ENCODE results near the gene MPP2.

Gene MPP2

GRCh38 chr17:43927060-43927864 is 19.9 kb upstream of the MPP2 start:
- Histone ChIP-seq H3K9me3 (replicated peaks; ENCODE audit: low read length) (no peaks in the 10 kb centered on the region), H3K4me3 (ENCODE audit: low read length) (no peak overlapping the region), H3K27me3 (ENCODE audit: control insufficient read depth, insufficient read depth, low read length) (peaks cover 78% of the 10 kb centered on the region), H3K36me3 (ENCODE audit: insufficient read depth, low read length) (no peaks in the 10 kb centered on the region), H3K9ac (ENCODE audit: low read depth, low read length) (no peak overlapping the region), H3K4me1 (ENCODE audit: control insufficient read depth, insufficient read depth, low read length) (peaks cover 4% of the 10 kb centered on the region), H3K4me2 (ENCODE audit: low read length) (peak overlapping the region; percentile 71)

- H3K4me1 ChIP-seq (ENCODE audit: control insufficient read depth, insufficient read depth, low read length): peaks cover 4% of the 10 kb centered on the region
- peaks cover 80% of the 10 kb centered on the region for H3K27me3 ChIP-seq (ENCODE audit: control insufficient read depth, insufficient read depth, low read length)
- no peak overlapping the region for H3K9ac ChIP-seq (ENCODE audit: low read depth, low read length)
- no peak overlapping the region for H3K4me3 ChIP-seq (ENCODE audit: low read length)
- no peak overlapping the region for H3K4me2 ChIP-seq (ENCODE audit: low read length)
- no peaks in the 10 kb centered on the region for H3K9me3 ChIP-seq (replicated peaks; ENCODE audit: low read length)
- no peaks in the 10 kb centered on the region for H3K36me3 ChIP-seq (ENCODE audit: insufficient read depth, low read length)
These were observed 17.2 kb upstream of the MPP2 start for GRCh38 chr17:43924558-43924957.

GRCh38 chr17:43920500-43921095 is 13.3 kb upstream of the MPP2 start:
- H3K4me2 ChIP-seq (ENCODE audit: low read length): no peak overlapping the region

GRCh38 chr17:43918026-43918389 is 10.7 kb upstream of the MPP2 start:
- no peak overlapping the region for H3K4me2 ChIP-seq (ENCODE audit: low read length)
- H3K4me1 ChIP-seq (ENCODE audit: control insufficient read depth, insufficient read depth, low read length): no peaks in the 10 kb centered on the region
- peaks cover 75% of the 10 kb centered on the region for H3K27me3 ChIP-seq (ENCODE audit: control insufficient read depth, insufficient read depth, low read length)
- no peaks in the 10 kb centered on the region for H3K36me3 ChIP-seq (ENCODE audit: insufficient read depth, low read length)
- H3K4me3 ChIP-seq (ENCODE audit: low read length): no peak overlapping the region
- H3K9ac ChIP-seq (ENCODE audit: low read depth, low read length): no peak overlapping the region
- H3K9me3 ChIP-seq (replicated peaks; ENCODE audit: low read length): no peaks in the 10 kb centered on the region

More at GRCh38 chr17:43920500-43921095, 13.3 kb upstream of the MPP2 start:
- Histone ChIP-seq H3K36me3 (ENCODE audit: insufficient read depth, low read length) (no peaks in the 10 kb centered on the region), H3K4me3 (ENCODE audit: low read length) (no peak overlapping the region), H3K27me3 (ENCODE audit: control insufficient read depth, insufficient read depth, low read length) (peaks cover 80% of the 10 kb centered on the region), H3K9ac (ENCODE audit: low read depth, low read length) (no peak overlapping the region), H3K9me3 (replicated peaks; ENCODE audit: low read length) (no peaks in the 10 kb centered on the region), H3K4me1 (ENCODE audit: control insufficient read depth, insufficient read depth, low read length) (no peaks in the 10 kb centered on the region)

GRCh38 chr17:43917348-43918025 is 10.2 kb upstream of the MPP2 start:
- H3K9me3 ChIP-seq (replicated peaks; ENCODE audit: low read length): no peaks in the 10 kb centered on the region
- peaks cover 75% of the 10 kb centered on the region for H3K27me3 ChIP-seq (ENCODE audit: control insufficient read depth, insufficient read depth, low read length)
- H3K4me1 ChIP-seq (ENCODE audit: control insufficient read depth, insufficient read depth, low read length): no peaks in the 10 kb centered on the region
- no peak overlapping the region for H3K9ac ChIP-seq (ENCODE audit: low read depth, low read length)
- H3K4me2 ChIP-seq (ENCODE audit: low read length): no peak overlapping the region
- no peaks in the 10 kb centered on the region for H3K36me3 ChIP-seq (ENCODE audit: insufficient read depth, low read length)
- no peak overlapping the region for H3K4me3 ChIP-seq (ENCODE audit: low read length)

- H3K4me1 ChIP-seq (ENCODE audit: control insufficient read depth, insufficient read depth, low read length): no peaks in the 10 kb centered on the region
- H3K36me3 ChIP-seq (ENCODE audit: insufficient read depth, low read length): no peaks in the 10 kb centered on the region
- H3K9ac ChIP-seq (ENCODE audit: low read depth, low read length): no peak overlapping the region
- H3K27me3 ChIP-seq (ENCODE audit: control insufficient read depth, insufficient read depth, low read length): peaks cover 74% of the 10 kb centered on the region
- no peak overlapping the region for H3K4me2 ChIP-seq (ENCODE audit: low read length)
- no peak overlapping the region for H3K4me3 ChIP-seq (ENCODE audit: low read length)
- H3K9me3 ChIP-seq (replicated peaks; ENCODE audit: low read length): no peaks in the 10 kb centered on the region
These were observed 9.6 kb upstream of the MPP2 start for GRCh38 chr17:43917016-43917347.

GRCh38 chr17:43916385-43916784 is 9.0 kb upstream of the MPP2 start:
- no peaks in the 10 kb centered on the region for H3K4me1 ChIP-seq (ENCODE audit: control insufficient read depth, insufficient read depth, low read length)
- H3K4me2 ChIP-seq (ENCODE audit: low read length): no peak overlapping the region
- peaks cover 80% of the 10 kb centered on the region for H3K27me3 ChIP-seq (ENCODE audit: control insufficient read depth, insufficient read depth, low read length)
- H3K4me3 ChIP-seq (ENCODE audit: low read length): no peak overlapping the region
- no peak overlapping the region for H3K9ac ChIP-seq (ENCODE audit: low read depth, low read length)
- no peaks in the 10 kb centered on the region for H3K36me3 ChIP-seq (ENCODE audit: insufficient read depth, low read length)
- H3K9me3 ChIP-seq (replicated peaks; ENCODE audit: low read length): no peaks in the 10 kb centered on the region

- Histone ChIP-seq H3K4me3 (ENCODE audit: low read length) (no peak overlapping the region), H3K9me3 (replicated peaks; ENCODE audit: low read length) (no peaks in the 10 kb centered on the region), H3K36me3 (ENCODE audit: insufficient read depth, low read length) (no peaks in the 10 kb centered on the region), H3K4me2 (ENCODE audit: low read length) (no peak overlapping the region), H3K27me3 (ENCODE audit: control insufficient read depth, insufficient read depth, low read length) (peaks cover 75% of the 10 kb centered on the region), H3K9ac (ENCODE audit: low read depth, low read length) (no peak overlapping the region), H3K4me1 (ENCODE audit: control insufficient read depth, insufficient read depth, low read length) (no peaks in the 10 kb centered on the region)
These were observed 8.2 kb upstream of the MPP2 start for GRCh38 chr17:43915559-43915958.

GRCh38 chr17:43914451-43914850 is 7.1 kb upstream of the MPP2 start:
- Histone ChIP-seq H3K9me3 (replicated peaks; ENCODE audit: low read length) (no peaks in the 10 kb centered on the region), H3K27me3 (ENCODE audit: control insufficient read depth, insufficient read depth, low read length) (peaks cover 76% of the 10 kb centered on the region), H3K4me3 (ENCODE audit: low read length) (no peak overlapping the region), H3K36me3 (ENCODE audit: insufficient read depth, low read length) (no peaks in the 10 kb centered on the region), H3K4me2 (ENCODE audit: low read length) (no peak overlapping the region), H3K9ac (ENCODE audit: low read depth, low read length) (no peak overlapping the region), H3K4me1 (ENCODE audit: control insufficient read depth, insufficient read depth, low read length) (no peaks in the 10 kb centered on the region)

GRCh38 chr17:43913584-43913983 is 6.2 kb upstream of the MPP2 start:
- Histone ChIP-seq H3K9me3 (replicated peaks; ENCODE audit: low read length) (no peaks in the 10 kb centered on the region), H3K4me1 (ENCODE audit: control insufficient read depth, insufficient read depth, low read length) (no peaks in the 10 kb centered on the region), H3K36me3 (ENCODE audit: insufficient read depth, low read length) (no peaks in the 10 kb centered on the region), H3K27me3 (ENCODE audit: control insufficient read depth, insufficient read depth, low read length) (peaks cover 70% of the 10 kb centered on the region), H3K4me2 (ENCODE audit: low read length) (no peak overlapping the region), H3K9ac (ENCODE audit: low read depth, low read length) (no peak overlapping the region), H3K4me3 (ENCODE audit: low read length) (no peak overlapping the region)

- Histone ChIP-seq H3K36me3 (ENCODE audit: insufficient read depth, low read length) (no peaks in the 10 kb centered on the region), H3K4me2 (ENCODE audit: low read length) (no peak overlapping the region), H3K9me3 (replicated peaks; ENCODE audit: low read length) (no peaks in the 10 kb centered on the region), H3K4me1 (ENCODE audit: control insufficient read depth, insufficient read depth, low read length) (peaks cover 6% of the 10 kb centered on the region), H3K4me3 (ENCODE audit: low read length) (no peak overlapping the region), H3K9ac (ENCODE audit: low read depth, low read length) (no peak overlapping the region), H3K27me3 (ENCODE audit: control insufficient read depth, insufficient read depth, low read length) (peaks cover 72% of the 10 kb centered on the region)
These were observed 5.4 kb upstream of the MPP2 start for GRCh38 chr17:43912635-43913304.
